ENCODE results near the gene CDH13.

CDH13 gene

GRCh38 chr16:83356266-83356665 lies 729.5 kb downstream of the CDH13 start:
- ATAC-seq (no peak), DNase-seq (peak; percentile 4)

DNA sequence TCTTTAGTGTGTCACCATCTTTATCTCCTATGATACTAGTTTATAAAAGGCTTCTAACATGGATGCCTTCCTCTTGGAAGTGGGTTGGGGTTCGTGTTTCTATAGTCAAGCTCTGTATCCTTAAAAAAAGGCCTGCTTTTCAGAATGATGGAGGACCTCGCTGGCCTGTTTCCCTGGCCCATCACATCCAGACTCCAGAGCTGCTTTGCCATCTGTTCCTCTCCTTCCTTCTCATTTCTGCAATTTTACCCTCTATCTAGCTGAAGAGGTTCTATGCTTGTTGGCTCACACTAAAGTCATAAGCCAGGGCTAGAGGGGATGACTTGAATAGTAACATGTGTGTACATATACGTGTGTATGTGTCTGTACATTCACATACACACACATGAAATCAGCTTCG lies 730.2 kb downstream of the CDH13 start:
- ATAC-seq (no peak), DNase-seq (no peak)

GRCh38 chr16:83363521-83363920 lies 736.8 kb downstream of the CDH13 start:
- DNase-seq (no peak), ATAC-seq (no peak)

- DNase-seq (no peak), ATAC-seq (no peak)
These were observed 738.4 kb downstream of the CDH13 start for GRCh38 chr16:83365166-83365565.

DNA sequence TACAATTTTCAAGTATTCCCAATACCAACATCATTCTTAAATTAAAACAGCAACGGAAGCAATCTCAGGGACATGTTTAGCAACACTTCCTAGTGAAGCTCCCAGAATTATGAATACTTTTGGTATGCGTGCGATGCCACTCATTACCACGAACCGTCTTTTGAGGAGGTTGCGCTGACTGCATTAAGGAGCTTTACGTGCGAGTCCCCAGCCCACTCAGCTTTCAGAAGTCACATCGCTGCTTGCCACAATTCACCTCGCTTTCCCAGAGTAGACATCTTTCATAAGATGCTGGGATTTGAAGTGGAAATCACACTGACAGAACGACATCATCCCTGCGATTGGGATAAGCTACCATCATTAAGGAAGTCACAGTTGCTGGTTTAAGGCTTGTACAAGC lies 739.5 kb downstream of the CDH13 start:
- no peak for DNase-seq
- ATAC-seq = no peak

DNA sequence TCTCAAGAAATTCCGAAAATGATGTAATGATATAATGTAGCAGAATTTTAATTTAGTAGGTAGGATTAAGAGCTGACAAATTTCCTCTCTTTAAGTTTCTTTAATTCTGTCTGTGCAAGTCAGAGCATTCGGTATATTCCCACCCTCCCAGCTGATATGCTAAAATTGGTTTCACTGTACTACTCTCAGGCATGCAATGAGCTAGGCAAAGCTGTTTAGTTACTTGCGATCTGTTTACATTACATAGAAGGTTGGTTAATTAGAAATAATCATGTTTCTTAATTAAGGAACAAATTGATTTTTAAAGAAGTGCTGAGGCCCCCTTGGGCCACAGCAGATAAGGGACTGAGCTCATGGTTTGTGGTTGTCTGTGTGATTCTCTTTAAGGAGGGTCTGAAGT lies 748.2 kb downstream of the CDH13 start:
- ATAC-seq (no peak), DNase-seq (no peak)

DNA sequence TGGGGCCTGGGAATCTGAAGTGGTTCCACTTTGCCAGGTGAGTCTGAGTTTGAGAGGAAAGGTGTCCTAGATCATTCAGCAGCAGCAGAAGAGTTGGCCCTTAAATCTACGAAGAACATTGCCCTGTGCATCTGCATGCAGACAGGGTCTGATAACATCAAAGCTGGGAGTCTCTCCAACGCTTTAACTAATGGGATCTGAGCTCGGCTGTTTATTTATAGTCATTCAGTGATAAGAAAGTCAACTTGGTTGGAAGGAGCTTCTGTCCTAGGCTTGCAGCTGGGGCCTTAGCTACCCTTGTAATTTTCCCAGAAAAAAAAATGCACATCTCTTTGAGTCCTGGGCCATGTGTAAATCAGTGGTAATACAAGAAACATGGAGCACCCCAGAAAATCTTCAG lies 763.0 kb downstream of the CDH13 start:
- DNase-seq (no peak), ATAC-seq (no peak)

DNA sequence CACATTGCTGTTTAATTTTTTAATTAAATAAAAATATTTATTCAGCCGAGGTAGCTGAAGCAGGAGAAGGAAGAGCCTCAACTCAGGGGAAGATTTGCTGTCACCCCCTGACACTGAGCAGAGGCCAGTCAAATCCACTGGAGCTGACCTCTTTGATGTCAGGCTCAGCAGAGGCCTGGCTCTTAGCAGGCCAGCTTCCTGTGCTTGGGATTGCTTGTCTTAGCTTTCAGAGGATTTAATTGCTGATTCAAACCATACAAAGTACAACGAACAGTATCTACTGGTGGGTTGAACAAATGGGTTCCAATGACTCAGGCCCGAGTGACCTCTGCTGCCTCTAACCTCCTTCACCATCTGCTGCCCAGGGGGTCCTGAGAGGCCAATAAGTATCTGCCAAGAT lies 764.0 kb downstream of the CDH13 start:
- no peak for DNase-seq
- no peak for ATAC-seq

DNA sequence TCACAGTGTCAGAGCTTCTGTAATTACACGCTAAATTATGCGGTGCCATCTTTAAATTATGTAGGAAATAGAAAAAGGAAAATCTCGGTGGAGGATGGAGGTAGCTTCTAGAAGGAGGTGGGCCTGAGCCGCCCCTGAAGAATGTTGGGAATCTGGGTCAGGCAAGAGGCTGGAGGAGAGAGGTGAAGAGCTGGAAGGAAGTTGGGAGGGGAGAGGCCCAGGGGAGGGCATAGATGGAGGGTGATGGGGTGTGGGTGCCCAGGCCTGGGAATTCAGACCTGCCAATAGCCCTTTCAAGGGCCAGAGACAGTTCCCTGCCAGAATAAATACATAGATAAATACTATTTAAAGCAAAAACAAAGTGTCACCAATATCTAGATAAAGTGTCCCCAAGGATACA lies 766.0 kb downstream of the CDH13 start:
- DNase-seq (no peak), ATAC-seq (no peak)

GRCh38 chr16:83393196-83393981 lies 766.6 kb downstream of the CDH13 start:
- no peak for ATAC-seq
- DNase-seq = no peak

DNA sequence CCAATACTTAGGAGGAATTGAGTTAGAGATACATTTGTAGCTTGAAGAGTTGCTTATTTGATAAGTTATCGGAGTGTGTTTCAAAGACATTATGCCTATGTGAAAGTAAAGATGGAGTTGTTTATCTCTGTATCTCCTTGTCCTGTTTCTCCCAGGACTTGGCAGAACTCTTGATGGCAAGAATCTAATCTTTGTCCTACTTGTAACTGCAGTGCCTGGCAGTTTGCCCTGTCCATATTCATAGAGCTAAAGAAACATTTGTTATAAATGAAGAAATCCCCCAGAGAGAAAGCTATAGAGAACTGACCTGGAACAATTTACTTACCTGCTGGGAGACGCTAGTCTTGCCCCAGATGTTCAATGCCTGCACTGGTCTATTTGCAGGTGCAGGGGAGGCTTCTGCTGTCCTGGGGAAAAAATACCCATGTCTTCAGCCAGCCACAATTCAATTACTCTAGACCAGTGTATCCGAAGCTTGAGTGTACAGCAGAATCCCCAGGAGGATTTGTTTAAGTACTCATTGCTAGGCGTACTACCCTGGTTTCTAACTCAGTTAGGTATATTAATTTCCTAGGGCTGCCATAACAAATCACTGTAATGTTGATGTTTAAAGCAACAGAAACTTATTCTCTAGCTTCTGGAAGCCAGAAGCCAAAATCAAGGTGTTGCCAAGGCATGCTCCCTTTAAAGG lies 771.0 kb downstream of the CDH13 start:
- ATAC-seq (no peak), DNase-seq (no peak)

DNA sequence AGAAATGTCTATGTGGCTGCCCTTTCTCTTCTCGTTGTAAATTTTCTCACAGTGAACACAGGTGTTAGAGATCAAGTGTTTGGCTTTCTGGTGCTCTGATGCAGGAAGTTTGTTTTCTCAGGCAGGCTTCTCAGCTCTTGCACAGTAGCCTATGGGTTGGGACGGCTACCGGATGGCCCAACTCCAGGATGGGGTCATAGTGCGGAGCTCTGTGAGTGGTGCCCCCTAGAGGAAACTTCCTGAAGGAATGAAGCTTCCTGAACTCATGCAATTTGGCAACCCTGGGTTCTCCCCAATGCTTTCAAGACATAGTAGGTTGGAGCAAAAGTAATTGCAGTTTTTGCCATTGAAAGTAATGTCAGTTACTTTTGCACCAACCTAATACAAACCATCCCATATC lies 773.5 kb downstream of the CDH13 start:
- ATAC-seq (no peak), DNase-seq (no peak)

- no peak for ATAC-seq
- no peak for DNase-seq
These were observed 775.5 kb downstream of the CDH13 start for GRCh38 chr16:83402160-83402814.

DNA sequence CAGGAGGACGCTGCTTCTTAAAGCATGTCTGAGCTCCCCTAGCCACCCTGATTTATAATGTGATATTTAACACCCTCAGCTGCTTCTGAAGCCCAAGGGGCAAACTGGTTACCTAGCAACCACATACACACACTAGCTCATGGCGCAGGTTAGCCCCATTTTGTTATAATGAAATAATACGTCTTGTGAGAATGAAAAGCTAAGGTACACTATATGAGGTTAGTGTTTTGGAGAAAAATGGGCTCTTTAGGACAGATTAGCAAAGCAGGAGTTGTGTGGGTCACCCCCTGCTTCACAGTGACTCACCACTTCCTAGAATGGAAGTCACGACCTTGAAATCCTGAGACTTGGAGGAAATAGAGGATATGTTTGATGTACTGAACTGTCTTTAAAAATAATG lies 776.2 kb downstream of the CDH13 start:
- no peak for DNase-seq
- ATAC-seq = no peak

DNA sequence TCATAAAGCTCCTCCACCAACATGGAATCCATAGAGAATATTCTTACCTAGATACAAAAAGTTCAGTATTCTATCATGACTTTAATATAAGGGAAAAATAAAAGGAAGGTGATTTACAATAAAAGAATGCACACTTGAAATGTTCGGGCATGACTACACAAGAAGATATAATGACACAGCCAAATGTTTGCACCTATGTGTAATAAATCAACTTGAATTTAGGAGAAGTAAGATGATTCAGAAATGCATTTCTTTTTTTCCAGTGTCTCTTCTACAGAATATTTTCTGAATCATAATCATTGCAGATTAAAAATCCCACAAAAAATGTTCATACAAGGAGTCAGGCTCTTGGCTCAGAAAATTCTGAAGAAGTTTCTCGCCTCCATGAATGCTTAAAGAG lies 777.0 kb downstream of the CDH13 start:
- no peak for DNase-seq
- no peak for ATAC-seq

GRCh38 chr16:83404261-83404660 lies 777.5 kb downstream of the CDH13 start:
- no peak for DNase-seq
- no peak for ATAC-seq

GRCh38 chr16:83407928-83408327 lies 781.2 kb downstream of the CDH13 start:
- no peak for ATAC-seq
- DNase-seq = no peak

GRCh38 chr16:83409347-83409746 lies 782.6 kb downstream of the CDH13 start:
- DNase-seq = no peak
- no peak for ATAC-seq

- no peak for ATAC-seq
- no peak for DNase-seq
These were observed 791.8 kb downstream of the CDH13 start for GRCh38 chr16:83418565-83418964.

GRCh38 chr16:83420206-83420760 lies 793.5 kb downstream of the CDH13 start:
- ATAC-seq (no peak), DNase-seq (no peak)

DNA sequence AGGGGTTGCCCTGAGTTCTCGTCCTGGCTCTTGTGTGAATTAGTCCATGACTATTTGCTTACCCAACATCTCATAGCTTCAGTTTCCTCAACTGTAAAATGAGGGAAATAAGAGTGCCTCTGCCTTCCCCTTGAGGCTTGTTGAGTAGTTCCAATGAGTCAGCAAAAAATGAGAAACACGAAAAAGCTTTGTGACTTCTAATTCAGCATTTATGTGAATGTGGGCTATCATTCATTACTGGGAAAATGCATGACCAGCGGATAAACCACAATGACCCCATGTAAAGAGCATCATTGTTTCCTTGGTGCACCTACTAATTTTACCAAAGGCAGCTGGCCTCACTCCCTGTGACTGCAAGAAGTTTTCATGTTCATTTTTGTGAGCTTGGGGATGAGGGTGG lies 806.4 kb downstream of the CDH13 start:
- ATAC-seq (no peak), DNase-seq (no peak)

DNA sequence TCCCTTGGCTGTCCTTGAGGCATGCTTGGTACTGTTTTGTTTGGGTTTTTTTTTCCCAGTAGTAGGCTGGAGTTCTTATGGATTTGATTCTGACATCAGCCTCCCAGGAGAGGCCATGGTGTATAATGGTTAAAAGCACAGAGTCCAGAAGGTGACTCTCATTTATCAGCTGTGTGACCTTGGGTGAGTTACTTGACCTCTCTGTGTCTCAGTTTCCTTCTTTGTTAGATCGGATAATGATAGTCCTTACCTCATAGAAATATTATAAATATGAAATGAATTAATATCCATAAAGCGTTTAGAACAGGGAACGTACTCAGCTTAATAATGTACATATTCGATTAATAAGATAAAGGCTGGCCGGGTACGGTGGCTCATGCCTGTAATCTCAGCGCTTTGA lies 810.3 kb downstream of the CDH13 start:
- no peak for ATAC-seq
- DNase-seq = no peak

DNA sequence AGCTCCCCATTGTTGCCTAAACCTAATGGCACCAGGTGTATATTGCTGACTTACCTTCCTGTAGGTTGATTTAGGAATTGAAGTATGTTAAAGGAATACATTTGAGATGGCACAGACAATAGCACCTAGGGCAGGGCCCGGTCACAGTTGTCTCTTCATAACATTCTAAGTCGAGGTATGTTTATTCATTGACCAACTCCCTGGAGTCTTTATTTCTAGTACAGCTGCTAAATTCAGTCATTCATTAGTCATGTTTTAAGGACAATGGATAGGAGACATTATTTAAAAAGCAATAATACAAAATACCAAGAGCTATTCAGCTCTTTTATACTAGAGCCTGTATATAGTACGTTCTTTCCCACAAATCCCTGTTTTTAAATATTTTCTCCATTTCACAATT lies 811.6 kb downstream of the CDH13 start:
- ATAC-seq = no peak
- no peak for DNase-seq
